Astrocyte (in vitro differentiated cells and primary cell): Measurements from ENCODE around the gene PGLYRP4.

ENCODE experiments used
- CTCF ChIP-seq: IDR thresholded peaks from 2 replicates; pipeline ENCODE4 v1.5.1; 2011; ENCODE audit warnings: low read depth, mild to moderate bottlenecking, inconsistent platforms, low read length, moderate library complexity; ENCODE audit not compliant: insufficient read depth
- EZH2 ChIP-seq: IDR thresholded peaks from 2 replicates; pipeline ENCODE4 v1.6.1; 2012; ENCODE audit warnings: mild to moderate bottlenecking, low read length, inconsistent platforms; ENCODE audit not compliant: insufficient read depth

- TF ChIP-seq CTCF: no peak
- no peak for TF ChIP-seq EZH2
Observed at GRCh38 chr1:153350321-153350957, 1.8 kb upstream of the PGLYRP4 start.
